Measurements from ENCODE around the gene PALLD.

PALLD gene

GRCh38 chr4:168849997-168850396, 353.1 kb downstream of the PALLD start:
- Histone ChIP-seq H3K9ac (ENCODE audit: low read length) (no peak overlapping the region), H3K4me3 (ENCODE audit: low read length) (no peak overlapping the region), H3K4me2 (ENCODE audit: low read depth, low read length) (no peak overlapping the region), H3K27ac (ENCODE audit: low read length) (no peak overlapping the region), H3F3A (ENCODE audit: insufficient read depth, low read length) (peaks cover 11% of the 10 kb centered on the region), H3K27me3 (replicated peaks; ENCODE audit: insufficient read depth, low read length) (no peaks in the 10 kb centered on the region), H4K20me1 (ENCODE audit: insufficient read depth, low read length) (no peaks in the 10 kb centered on the region), H3K4me1 (ENCODE audit: low read length) (peaks cover 31% of the 10 kb centered on the region), H3K79me2 (ENCODE audit: low read length) (no peaks in the 10 kb centered on the region), H3K9me2 (replicated peaks; ENCODE audit: insufficient read depth, low read length) (no peaks in the 10 kb centered on the region), H3K36me3 (replicated peaks; ENCODE audit: insufficient read depth, low read length) (no peaks in the 10 kb centered on the region), H2AFZ (ENCODE audit: low read length) (no peak overlapping the region), H3K9me3 (replicated peaks; ENCODE audit: insufficient read depth, low read length) (no peaks in the 10 kb centered on the region)
- no peak for TF ChIP-seq EZH2phosphoT487 (IDR thresholded peaks at IDR 0.05; ENCODE audit: low read length)
- no peak for TF ChIP-seq EZH2 (optimal IDR thresholded peaks at IDR 0.05; ENCODE audit: low read depth, low read length)
- TF ChIP-seq CTCF (IDR thresholded peaks at IDR 0.05; ENCODE audit: low read length), result no peak
- no peak for DNase-seq

- peaks cover 45% of the 10 kb centered on the region for H3K4me1 ChIP-seq (ENCODE audit: low read length)
- H3K36me3 ChIP-seq (replicated peaks; ENCODE audit: insufficient read depth, low read length), result no peaks in the 10 kb centered on the region
- no peaks in the 10 kb centered on the region for H4K20me1 ChIP-seq (ENCODE audit: insufficient read depth, low read length)
- H2AFZ ChIP-seq (ENCODE audit: low read length), result no peak overlapping the region
- no peak for TF ChIP-seq CTCF (IDR thresholded peaks at IDR 0.05; ENCODE audit: low read length)
- no peak for TF ChIP-seq EZH2phosphoT487 (IDR thresholded peaks at IDR 0.05; ENCODE audit: low read length)
- TF ChIP-seq EZH2 (optimal IDR thresholded peaks at IDR 0.05; ENCODE audit: low read depth, low read length), result no peak
- DNase-seq, result no peak
- no peaks in the 10 kb centered on the region for H3K9me3 ChIP-seq (replicated peaks; ENCODE audit: insufficient read depth, low read length)
- no peaks in the 10 kb centered on the region for H3K27me3 ChIP-seq (replicated peaks; ENCODE audit: insufficient read depth, low read length)
- no peaks in the 10 kb centered on the region for H3K9me2 ChIP-seq (replicated peaks; ENCODE audit: insufficient read depth, low read length)
- peaks cover 11% of the 10 kb centered on the region for H3F3A ChIP-seq (ENCODE audit: insufficient read depth, low read length)
- H3K9ac ChIP-seq (ENCODE audit: low read length), result no peak overlapping the region
- no peak overlapping the region; the same call in 1 of the 2 replicates for H3K27ac ChIP-seq (ENCODE audit: low read length)
- H3K79me2 ChIP-seq (ENCODE audit: low read length), result no peaks in the 10 kb centered on the region
- H3K4me2 ChIP-seq (ENCODE audit: low read depth, low read length), result no peak overlapping the region
- H3K4me3 ChIP-seq (ENCODE audit: low read length), result no peak overlapping the region
Measured at GRCh38 chr4:168852387-168852786, 355.5 kb downstream of the PALLD start.

- Histone ChIP-seq H4K20me1 (ENCODE audit: insufficient read depth, low read length) (no peaks in the 10 kb centered on the region), H3K9ac (ENCODE audit: low read length) (peak overlapping the region; percentile 17; the same call in 1 of the 2 replicates), H3F3A (ENCODE audit: insufficient read depth, low read length) (peaks cover 11% of the 10 kb centered on the region), H3K36me3 (replicated peaks; ENCODE audit: insufficient read depth, low read length) (no peaks in the 10 kb centered on the region), H3K4me3 (ENCODE audit: low read length) (peak overlapping the region; percentile 20; the same call in 1 of the 2 replicates), H3K27ac (ENCODE audit: low read length) (peak overlapping the region; percentile 78), H3K9me3 (replicated peaks; ENCODE audit: insufficient read depth, low read length) (no peaks in the 10 kb centered on the region), H3K79me2 (ENCODE audit: low read length) (no peaks in the 10 kb centered on the region), H3K4me1 (ENCODE audit: low read length) (peaks cover 45% of the 10 kb centered on the region), H3K9me2 (replicated peaks; ENCODE audit: insufficient read depth, low read length) (no peaks in the 10 kb centered on the region), H2AFZ (ENCODE audit: low read length) (no peak overlapping the region), H3K27me3 (replicated peaks; ENCODE audit: insufficient read depth, low read length) (no peaks in the 10 kb centered on the region), H3K4me2 (ENCODE audit: low read depth, low read length) (peak overlapping the region; percentile 42)
- DNase-seq, result peak; percentile 84
- TF ChIP-seq EZH2phosphoT487 (IDR thresholded peaks at IDR 0.05; ENCODE audit: low read length) (no peak), EZH2 (optimal IDR thresholded peaks at IDR 0.05; ENCODE audit: low read depth, low read length) (no peak), CTCF (IDR thresholded peaks at IDR 0.05; ENCODE audit: low read length) (no peak)
Measured at GRCh38 chr4:168852933-168853713, 356.3 kb downstream of the PALLD start.
